Smooth muscle cell (in vitro differentiated cells): ENCODE results near the gene RGS19. TPM values are rescaled to one million over a fixed set of nuclear protein-coding genes. Genes with fewer than 3 reads are reported as not detected.

Source experiments
- DNase-seq: peaks from one replicate; lab custom pipeline; 2025; ENCODE audit not compliant: unreplicated experiment; lab: John Stamatoyannopoulos, UW
- H2AFZ ChIP-seq: fragments of 200-600 bp; sonication (generic); 2 replicates; pipeline ENCODE4 v1.6.0; 2016; ENCODE audit warnings: antibody characterized with exemption, low read depth, mild to moderate bottlenecking
- H3F3A ChIP-seq: fragments of 200-600 bp; sonication (generic); 2 replicates; pipeline ENCODE4 v1.6.0; 2017; ENCODE audit warnings: antibody characterized with exemption, low read depth
- H3K27ac ChIP-seq: fragments of 200-600 bp; sonication (generic); 2 replicates; pipeline ENCODE4 v1.5.1; 2016; ENCODE audit warnings: low read depth, mild to moderate bottlenecking
- H3K27me3 ChIP-seq: fragments of 200-600 bp; sonication (generic); 2 replicates; pipeline ENCODE4 v1.6.1; 2016; ENCODE audit warnings: low read depth, mild to moderate bottlenecking
- H3K36me3 ChIP-seq: fragments of 200-600 bp; sonication (generic); 2 replicates; pipeline ENCODE4 v1.5.1; 2016; ENCODE audit warnings: low read depth
- H3K4me1 ChIP-seq: fragments of 200-600 bp; sonication (generic); 2 replicates; pipeline ENCODE4 v1.5.1; 2016; ENCODE audit warnings: low read depth
- H3K4me2 ChIP-seq: fragments of 200-600 bp; sonication (generic); 2 replicates; pipeline ENCODE4 v1.6.0; 2016; ENCODE audit warnings: mild to moderate bottlenecking
- H3K4me3 ChIP-seq: fragments of 200-600 bp; sonication (generic); 2 replicates; pipeline ENCODE4 v1.5.1; 2016; ENCODE audit warnings: mild to moderate bottlenecking
- H3K79me2 ChIP-seq: fragments of 200-600 bp; sonication (generic); 2 replicates; pipeline ENCODE4 v1.6.0; 2016; ENCODE audit warnings: low read depth, mild to moderate bottlenecking
- H3K9ac ChIP-seq: fragments of 200-600 bp; sonication (generic); 2 replicates; pipeline ENCODE4 v1.6.0; 2016; ENCODE audit warnings: low read depth
- H3K9me3 ChIP-seq: fragments of 200-600 bp; sonication (generic); replicated peaks from 2 replicates; pipeline ENCODE4 v1.5.1; 2016; ENCODE audit warnings: low read depth
- H4K20me1 ChIP-seq: fragments of 200-600 bp; sonication (generic); 2 replicates; pipeline ENCODE4 v1.6.0; 2016; ENCODE audit warnings: low read depth
- WGBS: methylation state at CpG from one replicate; pipeline ENCODE4 v1.1.7; 2016; ENCODE audit warnings: low lambda C conversion rate; 5-methylcytosine and 5-hydroxymethylcytosine counted together
- polyA plus RNA-seq: library from polyadenylated mRNA; unstranded; fragments of >200 nt; fragmentation: Nextera tagmentation; extraction: Ambion mirVana; gene quantifications from 2 replicates; pipeline ENCODE4 v1.2.1, GENCODE V29; 2016
- total RNA-seq: library from RNA; depleted of rRNA; stranded (reverse); fragments of >200 nt; gene quantifications from 2 replicates; pipeline ENCODE4 v1.2.3, GENCODE V29; 2014
- TF ChIP-seq, protein P1 (sequence below): fragments of 200-600 bp; sonication (generic); IDR thresholded peaks from 2 replicates; pipeline ENCODE4 v1.5.1; 2017; ENCODE audit warnings: borderline replicate concordance, mild to moderate bottlenecking, antibody characterized with exemption; ENCODE audit not compliant: insufficient read depth, poor library complexity, severe bottlenecking

The RGS19 gene
- total and polyA plus RNA-seq, 2 experiments from 2014 or later: 17.4 to 24.6 TPM

DNA sequence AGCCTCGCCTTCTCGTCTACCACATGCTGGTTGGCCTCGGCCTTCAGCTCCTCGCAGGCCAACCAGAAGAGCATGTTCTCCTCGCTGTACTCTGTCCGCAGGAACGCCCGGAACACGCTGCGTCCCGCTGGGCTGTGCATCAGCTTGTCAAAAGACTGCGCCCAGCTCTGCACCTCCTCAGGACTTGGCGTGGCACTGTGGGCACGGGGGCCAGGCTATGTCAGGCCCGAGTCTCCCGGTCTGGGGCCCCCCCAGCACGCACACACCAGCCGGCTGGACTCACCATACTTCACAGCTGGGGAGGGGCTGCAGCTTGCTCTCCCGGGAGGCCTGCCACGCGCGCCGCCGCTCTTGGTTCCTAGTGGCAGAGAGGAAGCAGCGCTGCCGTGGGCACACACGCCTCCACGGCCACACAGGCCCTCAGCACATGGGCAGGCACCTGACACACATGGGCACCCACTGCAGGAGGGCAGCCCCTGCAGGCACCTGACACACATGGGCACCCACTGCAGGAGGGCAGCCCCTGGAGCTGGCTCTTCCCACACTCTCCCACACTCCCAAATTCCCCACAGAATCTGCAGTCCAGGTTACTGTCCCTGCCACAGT is 5.0 kb downstream of the RGS19 start:
- H3K27me3 ChIP-seq: no peaks in the 10 kb centered on the region
- TF ChIP-seq, protein P1, sequence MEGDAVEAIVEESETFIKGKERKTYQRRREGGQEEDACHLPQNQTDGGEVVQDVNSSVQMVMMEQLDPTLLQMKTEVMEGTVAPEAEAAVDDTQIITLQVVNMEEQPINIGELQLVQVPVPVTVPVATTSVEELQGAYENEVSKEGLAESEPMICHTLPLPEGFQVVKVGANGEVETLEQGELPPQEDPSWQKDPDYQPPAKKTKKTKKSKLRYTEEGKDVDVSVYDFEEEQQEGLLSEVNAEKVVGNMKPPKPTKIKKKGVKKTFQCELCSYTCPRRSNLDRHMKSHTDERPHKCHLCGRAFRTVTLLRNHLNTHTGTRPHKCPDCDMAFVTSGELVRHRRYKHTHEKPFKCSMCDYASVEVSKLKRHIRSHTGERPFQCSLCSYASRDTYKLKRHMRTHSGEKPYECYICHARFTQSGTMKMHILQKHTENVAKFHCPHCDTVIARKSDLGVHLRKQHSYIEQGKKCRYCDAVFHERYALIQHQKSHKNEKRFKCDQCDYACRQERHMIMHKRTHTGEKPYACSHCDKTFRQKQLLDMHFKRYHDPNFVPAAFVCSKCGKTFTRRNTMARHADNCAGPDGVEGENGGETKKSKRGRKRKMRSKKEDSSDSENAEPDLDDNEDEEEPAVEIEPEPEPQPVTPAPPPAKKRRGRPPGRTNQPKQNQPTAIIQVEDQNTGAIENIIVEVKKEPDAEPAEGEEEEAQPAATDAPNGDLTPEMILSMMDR: no peak
- H3K79me2 ChIP-seq: no peaks in the 10 kb centered on the region
- no peak overlapping the region for H2AFZ ChIP-seq
- H3K4me2 ChIP-seq: no peak overlapping the region
- WGBS: 96% methylated on average over 27 of the region's 28 CpGs
- no peak overlapping the region for H3K4me3 ChIP-seq
- no peaks in the 10 kb centered on the region for H3K36me3 ChIP-seq
- no peaks in the 10 kb centered on the region for H3F3A ChIP-seq
- no peak overlapping the region for H3K27ac ChIP-seq
- no peak overlapping the region for H3K9ac ChIP-seq
- no peaks in the 10 kb centered on the region for H4K20me1 ChIP-seq
- H3K9me3 ChIP-seq: no peaks in the 10 kb centered on the region
- H3K4me1 ChIP-seq: peaks cover 5% of the 10 kb centered on the region
- no peak for DNase-seq

GRCh38 chr20:64073476-64074183 is 5.7 kb downstream of the RGS19 start:
- no peak overlapping the region for H2AFZ ChIP-seq
- TF ChIP-seq, protein P1: no peak
- H3K27ac ChIP-seq: no peak overlapping the region
- no peaks in the 10 kb centered on the region for H3K79me2 ChIP-seq
- H3K4me1 ChIP-seq: no peaks in the 10 kb centered on the region
- H3K36me3 ChIP-seq: no peaks in the 10 kb centered on the region
- no peaks in the 10 kb centered on the region for H3F3A ChIP-seq
- H3K4me2 ChIP-seq: no peak overlapping the region
- no peaks in the 10 kb centered on the region for H4K20me1 ChIP-seq
- no peaks in the 10 kb centered on the region for H3K9me3 ChIP-seq
- no peak overlapping the region for H3K4me3 ChIP-seq
- H3K27me3 ChIP-seq: no peaks in the 10 kb centered on the region
- DNase-seq: no peak
- no peak overlapping the region for H3K9ac ChIP-seq
- WGBS: 96% methylated on average over 35 of the region's 37 CpGs

DNA sequence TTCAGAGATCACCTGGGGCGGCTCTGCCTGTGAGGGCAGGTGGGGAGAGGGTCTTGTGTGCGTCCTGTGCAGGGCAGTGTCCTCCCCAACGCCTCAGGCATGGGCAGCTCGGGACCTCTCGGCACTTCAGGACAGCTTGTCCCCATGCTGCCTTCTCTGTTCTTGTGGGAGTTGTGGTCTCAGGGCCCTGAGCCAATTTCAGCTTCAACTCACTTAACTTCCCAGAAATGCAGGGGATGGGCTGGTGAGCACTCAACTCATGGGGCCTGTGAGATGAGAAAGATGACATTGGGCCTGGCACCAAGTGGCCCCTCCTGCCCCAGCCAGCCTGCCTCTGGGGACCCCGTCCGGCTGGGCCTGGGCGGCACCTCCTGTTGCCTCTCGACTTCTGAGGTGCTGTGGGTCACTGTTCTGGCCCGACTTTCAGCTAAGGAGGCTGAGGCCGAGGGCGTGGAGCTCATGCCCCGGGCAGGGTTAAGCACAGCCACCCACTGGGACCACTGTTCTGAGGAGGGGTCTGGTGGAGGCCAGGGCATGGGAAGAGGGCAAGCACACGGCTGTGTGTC is 6.7 kb downstream of the RGS19 start:
- no peak overlapping the region for H2AFZ ChIP-seq
- no peak overlapping the region for H3K4me3 ChIP-seq
- TF ChIP-seq, protein P1: no peak
- H3K36me3 ChIP-seq: no peaks in the 10 kb centered on the region
- H3K27ac ChIP-seq: no peak overlapping the region
- H3K9ac ChIP-seq: no peak overlapping the region
- no peaks in the 10 kb centered on the region for H3K27me3 ChIP-seq
- H3K4me2 ChIP-seq: no peak overlapping the region
- H3K9me3 ChIP-seq: no peaks in the 10 kb centered on the region
- no peaks in the 10 kb centered on the region for H3K4me1 ChIP-seq
- no peaks in the 10 kb centered on the region for H3K79me2 ChIP-seq
- WGBS: 96% methylated on average over 14 of the region's 14 CpGs
- H4K20me1 ChIP-seq: no peaks in the 10 kb centered on the region
- DNase-seq: no peak
- no peaks in the 10 kb centered on the region for H3F3A ChIP-seq
